NCI-H2227 treated with DMSO at 0.1 percent for 48 hours (cell line): Measurements from ENCODE around the gene COL27A1.
"Not testable (repeated sequence)": the region's sequence is repeated elsewhere in the genome, so short reads cannot be mapped to it uniquely, and the experiment has no call there.

Experiments
- DNase-seq: peaks from one replicate; lab custom pipeline; 2025; lab: John Stamatoyannopoulos, UW

COL27A1 gene

DNA sequence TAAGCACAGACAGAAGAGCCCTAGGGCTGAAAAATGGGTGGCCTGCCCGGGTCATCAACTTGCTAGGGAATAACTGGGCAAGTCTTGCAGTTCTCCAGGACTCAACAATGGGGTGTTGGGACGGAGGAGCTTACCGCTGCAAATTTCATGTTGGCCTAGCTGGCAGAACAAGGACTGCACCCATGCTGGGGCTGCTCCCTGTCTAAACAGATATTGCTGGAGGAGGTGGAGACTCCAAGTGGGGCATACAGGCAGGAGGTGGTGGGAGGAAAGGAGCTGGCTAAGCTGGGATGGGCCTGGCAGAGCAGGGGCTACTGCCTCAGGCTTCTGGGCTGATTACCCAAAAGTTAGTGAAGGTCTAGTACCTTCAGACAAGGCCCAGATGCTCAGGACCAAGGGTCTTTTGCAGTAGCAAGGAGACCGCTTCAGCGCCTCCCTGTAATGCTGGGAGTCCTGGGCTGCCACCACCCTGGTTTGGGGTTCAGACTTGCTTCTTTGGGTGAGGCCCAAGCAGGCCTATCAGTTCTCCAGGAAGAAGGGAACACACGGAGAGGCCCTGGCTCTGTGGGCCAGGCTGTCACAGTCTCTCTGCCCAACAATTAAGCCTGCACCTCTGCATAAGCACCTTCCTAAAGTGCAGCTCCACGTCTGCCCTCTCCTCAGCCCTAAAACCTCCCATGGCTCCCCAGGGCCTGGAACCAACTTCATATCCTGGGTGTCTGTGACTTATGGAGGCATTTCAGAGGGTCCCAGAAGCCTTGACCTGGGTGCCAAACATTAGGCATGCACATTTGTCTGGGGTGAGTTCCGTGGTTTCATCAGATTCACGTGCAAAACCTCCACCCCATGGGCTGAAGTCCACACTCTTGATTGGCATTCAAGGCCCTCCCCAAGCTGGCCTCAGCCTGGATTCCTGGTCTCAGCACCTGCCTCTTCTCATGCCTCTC lies 32.0 kb upstream of the COL27A1 start:
- DNase-seq, result no peak

- DNase-seq, result no peak
These were observed 31.2 kb upstream of the COL27A1 start for GRCh38 chr9:114124138-114124537.

- no peak for DNase-seq
These were observed 30.5 kb upstream of the COL27A1 start for GRCh38 chr9:114124666-114125475.

DNA sequence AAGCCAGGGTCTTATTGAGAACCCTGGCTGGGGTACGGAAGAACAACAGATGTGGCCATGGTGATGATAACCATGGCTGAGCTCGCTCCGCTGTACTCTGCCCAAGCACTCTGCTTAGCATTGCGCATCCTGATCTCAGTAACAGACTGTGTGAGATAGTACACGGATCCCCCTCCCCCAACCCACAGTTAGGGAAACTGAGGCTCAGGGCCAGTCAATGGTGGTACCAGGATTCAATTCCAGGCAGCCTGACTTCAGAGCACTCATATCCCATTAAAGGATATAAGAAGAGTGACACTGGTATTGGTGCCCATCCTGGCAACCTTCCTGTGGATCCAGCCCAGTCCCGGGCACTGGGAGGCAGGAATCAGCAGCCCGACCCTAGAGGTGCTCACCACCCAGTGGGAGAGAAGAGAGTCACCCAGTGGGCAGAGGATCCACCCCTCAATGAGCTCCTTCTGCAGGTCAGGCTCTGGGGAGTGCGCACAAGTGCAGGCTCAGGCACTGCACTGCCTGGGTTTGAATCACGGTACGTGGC lies 29.8 kb upstream of the COL27A1 start:
- DNase-seq, result no peak

DNA sequence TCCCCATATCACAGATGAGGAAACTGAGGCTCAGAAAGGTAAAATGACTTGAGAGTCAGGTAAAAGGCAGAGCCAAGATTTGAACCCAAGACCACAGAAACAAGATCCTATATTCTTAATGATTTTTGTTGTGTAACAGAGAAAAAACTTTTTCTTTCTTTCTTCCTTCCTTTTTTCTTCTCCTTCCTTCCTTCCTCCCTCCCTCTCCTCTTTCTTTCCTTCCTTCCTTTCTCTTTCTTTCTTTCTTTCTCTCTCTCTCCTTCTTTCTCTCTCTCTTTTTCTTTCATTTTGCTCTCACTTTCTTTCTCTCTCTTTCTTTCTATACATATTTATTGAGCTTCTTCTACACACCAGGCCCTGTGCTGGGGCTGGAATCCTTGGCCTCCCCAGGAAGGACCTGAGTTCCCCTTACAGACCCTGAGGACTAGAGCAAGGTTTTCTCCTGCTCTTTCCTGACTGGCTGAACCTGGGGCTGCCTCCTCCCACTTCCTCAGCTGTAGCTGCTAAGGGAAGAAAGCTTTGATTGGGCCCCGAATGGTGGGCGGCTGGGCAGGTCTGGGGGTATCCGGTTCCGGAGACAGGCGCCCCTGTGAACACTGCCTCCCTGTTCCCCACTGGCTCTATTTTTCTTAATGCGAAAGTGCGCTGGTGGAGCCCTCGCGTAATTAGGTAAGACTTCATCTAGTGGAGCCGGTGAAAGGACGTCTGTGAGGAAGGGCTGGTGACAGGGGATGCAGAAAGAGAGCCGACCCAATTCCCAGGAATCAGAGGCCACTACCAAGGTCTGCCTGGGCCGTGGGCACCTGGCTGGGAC lies 28.9 kb upstream of the COL27A1 start:
- DNase-seq, result no peak

DNA sequence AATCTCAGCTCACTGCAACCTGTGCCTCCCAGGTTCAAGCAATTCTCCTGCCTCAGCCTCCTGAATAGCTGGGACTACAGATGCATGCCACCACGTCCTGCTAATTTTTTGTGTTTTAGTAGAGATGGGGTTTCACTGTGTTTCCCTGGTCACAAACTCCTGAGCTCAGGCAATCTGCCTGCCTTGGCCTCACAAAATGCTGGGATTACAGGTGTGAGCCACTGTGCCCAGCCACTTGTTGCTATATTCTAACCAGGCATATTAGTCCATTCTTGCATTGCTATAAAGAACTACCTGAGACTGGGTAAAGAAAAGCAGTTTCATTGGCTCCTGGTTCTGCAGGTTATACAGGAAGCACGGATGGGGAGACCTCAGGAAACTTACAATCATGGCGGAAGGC lies 26.6 kb upstream of the COL27A1 start:
- not testable (repeated sequence) for DNase-seq

DNA sequence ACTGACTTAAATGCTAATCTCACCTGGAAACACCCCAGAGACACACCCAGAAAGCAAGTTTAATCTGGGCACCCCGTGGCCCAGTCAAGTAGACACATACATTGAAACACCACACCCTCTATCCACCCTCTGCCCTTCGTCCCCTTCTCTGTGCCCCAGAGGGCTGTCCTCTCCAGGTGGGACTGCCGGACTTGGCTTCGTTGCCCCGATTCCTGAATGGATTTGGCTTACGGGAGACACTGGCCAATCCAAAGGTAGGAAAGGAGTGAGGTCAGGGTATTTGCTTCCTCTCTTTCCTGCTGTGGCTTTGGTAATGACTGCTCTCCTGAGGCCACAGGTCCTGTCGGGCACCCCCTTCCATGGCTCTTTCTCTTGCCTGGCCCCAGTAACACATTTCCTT lies 25.2 kb upstream of the COL27A1 start:
- DNase-seq, result no peak

- no peak for DNase-seq
These were observed 24.6 kb upstream of the COL27A1 start for GRCh38 chr9:114130624-114131277.

GRCh38 chr9:114131808-114132549 lies 23.4 kb upstream of the COL27A1 start:
- no peak for DNase-seq

DNA sequence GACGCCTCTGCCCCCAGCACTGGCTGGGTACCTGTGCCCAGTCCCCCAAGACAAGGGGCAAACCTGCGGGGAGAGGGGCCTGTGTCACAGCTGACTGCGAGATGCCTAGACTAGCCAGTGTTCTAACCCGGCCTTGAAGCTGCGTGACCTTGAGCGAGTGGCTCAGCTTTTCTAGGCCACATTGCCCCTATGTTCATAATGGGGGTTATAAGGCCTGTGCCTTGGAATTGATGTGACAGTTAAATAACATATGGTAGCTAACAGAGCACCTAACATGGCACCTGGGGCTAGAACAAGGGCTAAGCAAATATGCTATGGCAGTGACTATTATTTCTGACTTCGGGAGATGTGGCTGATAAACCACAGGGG lies 22.8 kb upstream of the COL27A1 start:
- no peak for DNase-seq

GRCh38 chr9:114134827-114135396 lies 20.4 kb upstream of the COL27A1 start:
- DNase-seq, result no peak

GRCh38 chr9:114137831-114138230 lies 17.5 kb upstream of the COL27A1 start:
- DNase-seq, result no peak

DNA sequence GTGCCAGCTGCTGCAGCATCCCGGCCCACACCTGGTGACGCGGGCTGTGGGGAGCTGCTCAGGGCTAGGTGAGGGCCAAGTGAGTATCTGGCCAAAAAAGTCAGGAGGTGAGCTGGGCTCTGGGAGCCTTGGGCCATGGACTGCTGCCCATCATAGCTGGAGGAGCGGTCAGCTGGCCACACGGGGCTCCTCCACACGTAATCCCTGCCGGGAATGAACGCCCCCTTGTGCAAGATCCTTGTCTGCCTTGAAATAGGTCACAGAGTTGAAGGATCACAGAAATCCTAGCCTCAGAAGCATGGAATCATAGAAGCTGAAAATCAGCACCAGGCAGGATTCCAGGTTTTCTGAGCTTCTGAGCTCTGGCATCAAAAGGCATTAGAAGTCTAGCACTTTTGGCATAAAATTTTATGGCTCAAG lies 16.8 kb upstream of the COL27A1 start:
- no peak for DNase-seq

DNA sequence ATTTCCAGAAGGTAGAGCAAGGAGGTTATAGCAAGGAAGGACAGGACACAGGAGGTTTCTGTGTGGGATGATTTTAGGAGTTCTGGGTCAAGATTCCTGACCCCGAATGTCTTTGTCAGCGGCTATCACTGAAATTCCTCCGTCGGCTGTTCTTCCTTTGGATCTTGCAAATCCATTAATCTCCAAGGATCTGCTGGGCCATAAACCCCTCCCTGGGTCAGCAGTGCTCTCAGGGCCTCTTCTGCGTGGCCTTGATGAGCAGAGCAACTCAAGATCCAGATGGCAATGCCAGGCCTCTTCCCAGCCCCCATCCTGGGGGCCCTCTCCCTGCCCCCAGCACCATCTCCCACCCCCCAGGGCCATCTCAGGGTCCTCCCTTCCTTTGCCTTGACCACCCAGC lies 16.3 kb upstream of the COL27A1 start:
- no peak for DNase-seq

- no peak for DNase-seq
These were observed 14.9 kb upstream of the COL27A1 start for GRCh38 chr9:114140401-114140800.

- no peak for DNase-seq
These were observed 14.5 kb upstream of the COL27A1 start for GRCh38 chr9:114140850-114141249.

- DNase-seq, result no peak
These were observed 13.6 kb upstream of the COL27A1 start for GRCh38 chr9:114141553-114142402.

DNA sequence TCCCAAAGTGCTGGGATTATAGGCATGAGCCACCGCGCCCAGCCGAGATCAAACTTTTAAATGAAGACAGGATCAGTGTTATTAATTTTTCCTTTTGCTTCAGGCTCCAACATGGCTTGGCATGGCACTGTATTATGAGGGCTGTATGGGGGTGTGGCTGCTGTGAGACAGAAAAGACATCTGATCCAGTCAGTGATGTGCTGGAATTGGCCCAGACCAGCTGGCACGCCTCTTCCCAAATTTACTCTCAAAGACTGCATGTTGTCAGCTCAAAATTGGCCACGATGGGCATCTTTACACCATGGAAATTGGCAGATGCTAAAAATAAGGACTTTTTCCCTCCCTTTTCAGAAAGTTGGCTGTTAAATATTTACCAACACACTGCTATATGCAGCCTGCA lies 12.1 kb upstream of the COL27A1 start:
- no peak for DNase-seq

- no peak for DNase-seq
These were observed 8.6 kb upstream of the COL27A1 start for GRCh38 chr9:114146735-114147134.
